Natural killer cell treated with Interleukin-12 subunit alpha and Interleukin-12 subunit beta and Interleukin-15 and Interleukin-18, amount 100 ng/mL, for 72 hours (primary cell): ENCODE data around the gene SQSTM1. TPM values are rescaled to one million over a fixed set of nuclear protein-coding genes. Genes with fewer than 3 reads are reported as not detected.

ENCODE experiments used
- ATAC-seq, 2 donors: fragments of 150-1000 bp; cut with Tn5 transposase in 1 of 2; sonication (Bioruptor Pico), chemical (Tn5 transposase) in 1 of 2; 2 replicates each; pipeline ENCODE4 v1.10.0; 2021
- DNase-seq: peaks from one replicate; pipeline ENCODE4 v3.0.0; 2022; ENCODE audit warnings: low spot score
- H3K27ac Mint-ChIP-seq, 2 donors: 1 replicate in 1 of 2; 2 replicates in 1 of 2; pipeline ENCODE4 v1.8.0; 2022; ENCODE audit warnings: mixed read lengths in 2 of 2, mild to moderate bottlenecking in 1 of 2, moderate library complexity in 1 of 2
- H3K27me3 Mint-ChIP-seq, 2 donors: 1 replicate in 1 of 2; 2 replicates in 1 of 2; pipeline ENCODE4 v1.8.0; 2022; ENCODE audit warnings: mixed read lengths in 2 of 2
- H3K36me3 Mint-ChIP-seq: one replicate; pipeline ENCODE4 v1.8.0; 2022; ENCODE audit warnings: mixed read lengths
- H3K4me1 Mint-ChIP-seq, 2 donors: 1 replicate in 1 of 2; 2 replicates in 1 of 2; pipeline ENCODE4 v1.8.0; 2022; ENCODE audit warnings: low read depth in 2 of 2, mixed read lengths in 2 of 2, mild to moderate bottlenecking in 1 of 2
- H3K4me3 Mint-ChIP-seq: one replicate; pipeline ENCODE4 v1.8.0; 2022; ENCODE audit warnings: mixed read lengths
- H3K9me3 Mint-ChIP-seq: 2 replicates; pipeline ENCODE4 v1.8.0; 2022; ENCODE audit warnings: mixed read lengths
- total RNA-seq, 2 donors: library from RNA; stranded (reverse); gene quantifications; one replicate each; pipeline ENCODE4 v1.2.3, GENCODE V29; 2022

SQSTM1 gene
- 100 to 1,000 TPM; 218 to 332 TPM for total RNA-seq

DNA sequence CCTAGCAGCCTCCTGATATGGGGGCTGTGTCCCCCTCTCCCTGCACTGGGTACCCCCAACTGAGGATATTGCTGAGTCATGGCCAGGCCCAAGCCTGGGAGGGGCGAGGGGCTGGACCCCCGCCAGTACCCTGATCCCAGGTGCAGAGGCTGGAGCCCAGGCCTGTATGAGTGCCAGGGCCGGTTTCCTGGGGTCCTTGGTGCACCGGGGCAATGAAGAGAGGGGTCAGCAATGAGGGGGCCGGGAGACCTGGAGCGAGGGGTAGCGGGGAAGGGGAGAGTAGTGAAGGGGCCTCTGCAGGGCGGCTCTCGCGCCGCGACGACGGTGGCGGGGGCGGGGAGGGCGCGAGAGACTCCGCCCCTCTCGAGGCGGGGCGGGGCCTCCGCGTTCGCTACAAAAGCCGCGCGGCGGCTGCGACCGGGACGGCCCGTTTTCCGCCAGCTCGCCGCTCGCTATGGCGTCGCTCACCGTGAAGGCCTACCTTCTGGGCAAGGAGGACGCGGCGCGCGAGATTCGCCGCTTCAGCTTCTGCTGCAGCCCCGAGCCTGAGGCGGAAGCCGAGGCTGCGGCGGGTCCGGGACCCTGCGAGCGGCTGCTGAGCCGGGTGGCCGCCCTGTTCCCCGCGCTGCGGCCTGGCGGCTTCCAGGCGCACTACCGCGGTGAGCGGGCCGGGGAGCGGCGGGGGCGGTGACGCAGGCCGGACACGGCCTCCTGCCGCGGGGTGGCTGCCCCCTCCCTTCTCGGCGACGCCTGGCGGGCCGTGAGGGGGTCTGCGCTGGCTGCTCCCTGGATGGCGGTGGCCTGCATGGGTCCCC, at the start of gene SQSTM1:
Gene SQSTM1, plus strand, starts transcription at position 423 of the 815 bp plus-strand sequence. Its CDS starts 32 bp downstream, at position 455.
- Mint-ChIP-seq H3K9me3 (no peaks in the 10 kb centered on the region), H3K27ac (peak within 1 kb of the TSS; percentile 90 to 96), H3K36me3 (peaks cover 13% of the 10 kb centered on the region), H3K27me3 (no peaks in the 10 kb centered on the region), H3K4me1 (peaks cover 45 to 49% of the 10 kb centered on the region in 2 donors), H3K4me3 (peak within 1 kb of the TSS; percentile 81)
- DNase-seq (peak; percentile 89), ATAC-seq (peak; percentile 68 to 75)

DNA sequence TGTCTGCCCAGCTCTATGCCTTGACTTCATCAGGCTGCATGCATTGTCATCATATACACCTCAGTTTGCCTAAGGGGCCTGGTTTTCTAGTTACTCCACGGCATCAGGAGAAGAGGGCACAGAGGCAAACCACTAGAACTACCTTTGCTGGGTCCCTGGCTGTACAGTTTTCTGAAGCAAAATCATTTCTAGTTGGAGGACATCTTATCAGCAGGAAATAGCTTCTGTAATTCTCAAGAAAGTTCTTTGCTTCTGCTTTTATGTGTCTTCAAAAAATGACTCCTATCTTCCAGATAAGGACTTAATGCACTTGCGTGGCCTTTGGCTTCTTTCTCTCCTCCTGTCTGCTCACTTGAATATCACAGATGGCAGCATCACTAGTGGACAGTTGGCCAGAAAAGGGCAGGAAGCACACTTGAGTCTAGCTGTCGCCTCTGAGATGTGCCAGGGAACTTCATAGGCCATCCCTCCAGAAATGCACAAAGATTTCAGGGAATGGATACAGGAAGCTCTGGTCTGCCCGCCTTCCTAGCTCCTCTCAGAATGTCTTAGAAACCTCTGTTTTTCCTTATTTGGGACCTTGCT, 49.3 kb upstream of the SQSTM1 start:
- no peak overlapping the region for H3K4me3 Mint-ChIP-seq
- no peaks in the 10 kb centered on the region for H3K27me3 Mint-ChIP-seq
- no peaks in the 10 kb centered on the region for H3K9me3 Mint-ChIP-seq
- H3K36me3 Mint-ChIP-seq = peaks cover 10% of the 10 kb centered on the region
- DNase-seq (no peak), ATAC-seq (no peak)
- no peak overlapping the region for H3K27ac Mint-ChIP-seq
- H3K4me1 Mint-ChIP-seq = peaks cover 11 to 24% of the 10 kb centered on the region in 2 donors

DNA sequence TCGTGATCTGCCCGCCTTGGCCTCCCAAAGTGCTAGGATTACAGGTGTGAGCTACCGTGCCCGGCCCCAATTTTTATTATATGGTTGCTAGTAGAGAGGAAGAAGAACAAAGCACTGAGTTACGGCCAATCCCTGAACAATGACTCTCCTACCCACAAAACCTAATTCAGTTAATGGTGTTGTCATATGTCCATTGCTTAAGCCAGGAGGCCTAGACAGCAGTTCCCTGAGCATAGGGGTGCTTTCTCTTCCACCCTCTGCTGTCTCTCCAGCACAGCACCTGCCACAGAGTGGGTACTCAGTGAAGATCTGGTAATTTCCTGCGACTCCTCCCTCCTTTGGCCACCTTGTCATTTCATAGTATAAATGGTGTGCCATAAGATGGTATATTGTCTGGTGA, 48.4 kb upstream of the SQSTM1 start:
- Mint-ChIP-seq H3K9me3 (no peaks in the 10 kb centered on the region), H3K27me3 (no peaks in the 10 kb centered on the region), H3K4me3 (no peak overlapping the region), H3K27ac (peak overlapping the region in 1 of 2 donors; percentile 8), H3K36me3 (peaks cover 10% of the 10 kb centered on the region), H3K4me1 (peaks cover 11 to 23% of the 10 kb centered on the region in 2 donors)
- no peak for DNase-seq
- no peak for ATAC-seq

DNA sequence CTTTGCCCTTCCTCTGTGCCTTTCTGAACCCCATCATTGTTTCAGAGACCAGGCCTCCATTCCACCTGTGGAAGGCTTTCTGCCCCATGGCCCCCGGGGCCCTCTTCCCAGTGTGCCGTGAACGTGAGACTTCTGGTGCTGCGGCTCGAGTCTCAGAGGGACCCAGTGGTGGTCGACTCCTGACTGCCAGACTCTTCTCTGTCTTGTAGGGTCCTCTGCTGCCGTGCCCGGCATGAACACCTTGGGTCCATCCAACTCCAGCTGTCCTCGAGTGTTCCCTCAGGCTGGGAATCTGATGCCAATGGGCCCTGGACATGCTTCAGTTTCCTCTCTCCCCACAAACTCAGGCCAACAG, 47.0 kb upstream of the SQSTM1 start:
- Mint-ChIP-seq H3K27me3 (no peaks in the 10 kb centered on the region), H3K36me3 (peaks cover 10% of the 10 kb centered on the region), H3K9me3 (no peaks in the 10 kb centered on the region), H3K4me1 (peaks cover 19 to 22% of the 10 kb centered on the region in 2 donors), H3K4me3 (no peak overlapping the region), H3K27ac (no peak overlapping the region)
- ATAC-seq (no peak), DNase-seq (no peak)

DNA sequence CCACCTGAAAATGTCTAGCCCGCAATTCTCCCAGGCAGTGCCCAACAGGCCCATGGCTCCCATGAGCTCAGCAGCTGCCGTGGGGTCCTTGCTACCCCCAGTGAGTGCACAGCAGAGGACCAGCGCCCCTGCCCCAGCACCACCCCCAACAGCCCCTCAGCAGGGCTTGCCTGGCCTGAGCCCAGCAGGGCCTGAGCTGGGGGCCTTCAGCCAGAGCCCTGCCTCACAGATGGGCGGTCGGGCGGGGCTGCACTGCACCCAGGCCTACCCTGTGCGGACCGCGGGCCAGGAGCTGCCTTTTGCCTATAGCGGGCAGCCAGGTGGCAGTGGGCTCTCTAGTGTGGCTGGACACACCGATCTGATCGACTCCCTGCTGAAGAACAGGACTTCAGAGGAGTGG, 46.3 kb upstream of the SQSTM1 start:
- peaks cover 10% of the 10 kb centered on the region for H3K36me3 Mint-ChIP-seq
- H3K9me3 Mint-ChIP-seq = no peaks in the 10 kb centered on the region
- peaks cover 13 to 20% of the 10 kb centered on the region in 2 donors for H3K4me1 Mint-ChIP-seq
- no peak for DNase-seq
- no peak overlapping the region for H3K27ac Mint-ChIP-seq
- no peaks in the 10 kb centered on the region for H3K27me3 Mint-ChIP-seq
- ATAC-seq = peak in 1 of 2 donors; percentile 31
- H3K4me3 Mint-ChIP-seq = no peak overlapping the region

DNA sequence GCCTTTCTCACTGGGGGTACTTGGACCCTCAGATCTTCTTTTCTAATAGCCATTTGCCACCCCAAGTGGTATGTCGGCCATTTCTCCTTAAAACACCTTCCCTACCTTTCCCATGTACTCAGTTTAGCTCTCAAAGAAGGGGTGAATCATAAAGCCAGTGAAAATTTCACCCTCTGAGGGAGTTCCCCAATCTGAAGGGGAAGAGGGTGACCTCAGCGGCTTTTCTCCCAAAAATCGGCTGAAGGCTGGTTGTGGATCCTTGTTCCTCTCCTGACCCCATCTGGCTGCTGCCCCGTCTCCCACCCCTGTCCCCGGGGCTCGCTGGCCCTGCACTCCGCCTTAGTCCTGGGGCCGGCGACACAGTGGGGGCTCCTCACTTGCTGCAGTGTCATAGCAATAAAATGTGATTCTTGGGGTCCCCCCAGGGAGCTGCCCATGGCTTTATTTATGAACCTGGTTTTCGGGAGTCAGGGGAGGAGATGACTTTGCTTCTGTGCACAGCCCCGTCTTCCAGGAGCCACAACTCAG, 44.2 kb upstream of the SQSTM1 start:
- ATAC-seq = no peak
- no peak for DNase-seq
- no peaks in the 10 kb centered on the region for H3K27me3 Mint-ChIP-seq
- H3K4me1 Mint-ChIP-seq = peaks cover 13 to 18% of the 10 kb centered on the region in 2 donors
- no peak overlapping the region for H3K27ac Mint-ChIP-seq
- no peaks in the 10 kb centered on the region for H3K9me3 Mint-ChIP-seq
- H3K36me3 Mint-ChIP-seq = peaks cover 10% of the 10 kb centered on the region
- no peak overlapping the region for H3K4me3 Mint-ChIP-seq

DNA sequence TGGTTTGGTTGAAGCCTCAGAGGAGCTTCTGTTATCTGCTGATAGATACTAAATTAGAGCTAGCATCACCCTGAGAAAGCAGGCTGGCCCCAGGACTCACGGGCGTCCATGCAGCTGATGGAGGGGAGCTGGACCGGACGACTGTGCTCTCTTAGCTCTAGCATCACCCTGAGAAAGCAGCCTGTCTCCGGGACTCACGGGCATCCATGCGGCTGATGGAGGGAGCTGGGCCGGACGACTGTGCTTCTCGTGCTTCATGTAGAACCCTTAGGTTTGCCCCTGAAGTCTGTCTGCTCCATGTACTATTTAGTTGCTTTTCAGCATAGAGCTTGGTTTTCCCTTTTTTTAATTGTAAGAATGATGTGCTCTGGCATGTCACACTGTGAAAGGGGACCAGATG, 43.2 kb upstream of the SQSTM1 start:
- H3K9me3 Mint-ChIP-seq = no peaks in the 10 kb centered on the region
- H3K27me3 Mint-ChIP-seq = no peaks in the 10 kb centered on the region
- DNase-seq = no peak
- H3K4me3 Mint-ChIP-seq = no peak overlapping the region
- no peak for ATAC-seq
- H3K4me1 Mint-ChIP-seq = peaks cover 13 to 21% of the 10 kb centered on the region in 2 donors
- H3K36me3 Mint-ChIP-seq = peaks cover 10% of the 10 kb centered on the region
- H3K27ac Mint-ChIP-seq = peak overlapping the region in 1 of 2 donors; percentile 18

DNA sequence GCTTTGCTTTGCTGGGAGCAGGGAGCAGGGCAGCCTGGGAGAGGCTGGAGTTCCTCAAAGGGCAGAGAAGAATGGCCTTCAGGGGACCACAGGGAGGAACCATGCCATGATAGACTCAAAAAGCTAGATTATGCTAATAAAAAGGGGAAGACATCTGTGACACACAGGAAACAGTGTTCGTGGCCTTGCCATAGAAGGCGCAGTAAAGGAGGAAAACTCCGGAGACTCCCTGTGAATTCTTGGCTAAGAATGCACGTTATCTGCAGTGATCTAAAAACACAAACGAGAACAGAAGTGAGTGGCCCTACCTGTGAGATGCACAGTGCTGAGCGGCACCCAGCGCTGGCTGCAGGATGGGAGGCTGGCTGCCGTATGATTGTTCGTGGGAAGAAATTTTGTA, 42.8 kb upstream of the SQSTM1 start:
- peaks cover 13 to 21% of the 10 kb centered on the region in 2 donors for H3K4me1 Mint-ChIP-seq
- H3K36me3 Mint-ChIP-seq = peaks cover 10% of the 10 kb centered on the region
- DNase-seq (no peak), ATAC-seq (no peak)
- H3K4me3 Mint-ChIP-seq = no peak overlapping the region
- H3K27me3 Mint-ChIP-seq = no peaks in the 10 kb centered on the region
- peak overlapping the region in 1 of 2 donors; percentile 18 for H3K27ac Mint-ChIP-seq
- no peaks in the 10 kb centered on the region for H3K9me3 Mint-ChIP-seq

DNA sequence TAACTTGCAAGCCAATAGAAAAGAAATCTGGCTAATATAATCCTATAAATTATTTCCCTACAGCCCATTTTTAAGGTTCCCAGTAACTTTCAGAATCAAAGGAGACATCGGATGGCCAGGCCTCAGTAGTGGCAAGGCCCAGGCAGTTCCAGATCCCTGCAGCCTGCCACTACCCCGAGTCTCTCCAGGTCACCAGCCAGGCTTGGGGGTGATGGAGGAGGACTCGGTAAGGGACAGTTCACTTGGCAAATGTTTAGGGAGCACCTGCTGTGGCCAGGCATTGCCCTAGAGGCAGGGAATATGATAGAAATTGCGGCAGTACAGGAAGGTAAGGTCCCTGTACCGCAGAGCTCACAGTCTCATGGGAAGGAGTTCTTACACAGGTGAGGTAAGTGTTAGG, 42.1 kb upstream of the SQSTM1 start:
- no peak for DNase-seq
- Mint-ChIP-seq H3K27me3 (no peaks in the 10 kb centered on the region), H3K4me1 (peaks cover 13 to 17% of the 10 kb centered on the region in 2 donors), H3K4me3 (no peak overlapping the region), H3K27ac (no peak overlapping the region), H3K36me3 (peaks cover 4% of the 10 kb centered on the region), H3K9me3 (no peaks in the 10 kb centered on the region)
- ATAC-seq = no peak

DNA sequence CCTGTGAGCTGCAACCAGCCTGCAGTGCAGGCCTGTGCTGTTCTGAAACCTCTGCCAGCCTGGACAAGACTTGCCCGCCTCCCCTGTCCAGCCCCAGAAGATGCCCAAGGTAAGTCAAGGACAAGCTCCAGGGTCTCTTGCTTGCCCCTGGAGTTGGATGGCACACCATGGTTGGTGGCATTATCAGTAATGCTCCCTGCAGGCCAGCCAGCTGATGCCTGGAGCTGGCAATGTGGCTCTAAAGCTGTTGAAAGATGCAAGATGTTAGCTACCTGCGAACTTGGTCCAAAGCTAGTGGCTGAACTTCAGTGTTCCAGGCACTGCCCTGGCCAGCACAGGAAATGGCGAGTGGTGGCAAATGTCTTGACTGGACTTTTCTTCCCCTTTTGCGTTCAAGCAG, 40.9 kb upstream of the SQSTM1 start:
- Mint-ChIP-seq H3K9me3 (no peaks in the 10 kb centered on the region), H3K4me1 (peaks cover 13 to 17% of the 10 kb centered on the region in 2 donors), H3K27ac (no peak overlapping the region), H3K36me3 (peaks cover 4% of the 10 kb centered on the region), H3K4me3 (no peak overlapping the region), H3K27me3 (no peaks in the 10 kb centered on the region)
- ATAC-seq = no peak
- no peak for DNase-seq

DNA sequence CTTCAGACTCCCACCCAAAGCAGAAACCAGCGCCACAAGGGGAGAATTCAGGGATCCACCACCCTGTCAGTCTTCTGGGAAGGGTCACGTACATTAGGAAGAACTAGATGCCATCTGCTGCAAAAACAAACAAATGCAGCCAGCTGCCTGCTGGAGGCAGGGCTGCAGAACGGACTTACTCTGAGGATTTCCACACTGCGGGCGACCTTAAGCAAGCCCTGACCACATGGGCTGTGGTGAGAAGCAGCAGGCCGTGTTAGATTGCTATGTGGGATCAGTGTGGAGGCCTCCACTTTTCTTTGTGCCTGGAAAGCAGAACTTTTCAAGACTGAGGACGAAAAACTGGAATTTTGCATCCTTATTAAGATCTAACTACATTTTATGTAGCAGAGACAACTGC, 40.3 kb upstream of the SQSTM1 start:
- DNase-seq (no peak), ATAC-seq (no peak)
- Mint-ChIP-seq H3K36me3 (peaks cover 4% of the 10 kb centered on the region), H3K27ac (no peak overlapping the region), H3K9me3 (no peaks in the 10 kb centered on the region), H3K4me3 (no peak overlapping the region), H3K27me3 (no peaks in the 10 kb centered on the region), H3K4me1 (peaks cover 13 to 17% of the 10 kb centered on the region in 2 donors)

DNA sequence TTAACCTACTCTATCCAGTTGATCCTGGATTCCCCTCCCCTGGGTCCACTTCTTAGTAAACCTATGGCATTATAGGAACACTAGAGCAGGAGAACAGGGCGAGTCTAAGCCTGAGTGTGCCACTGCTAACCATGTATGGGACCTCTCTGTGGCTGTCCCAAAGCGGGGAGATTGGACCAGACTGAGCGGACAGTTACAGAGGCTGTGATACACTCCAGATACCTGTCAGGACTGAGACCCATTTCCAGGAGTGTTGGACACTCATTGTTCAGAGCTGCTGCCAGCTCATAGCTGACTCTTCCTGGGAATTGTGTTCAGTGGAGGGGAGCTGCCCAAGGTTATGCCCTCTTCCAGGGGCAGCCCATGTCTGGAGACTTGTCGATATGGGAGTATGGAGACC, 38.9 kb upstream of the SQSTM1 start:
- ATAC-seq (no peak), DNase-seq (no peak)
- no peaks in the 10 kb centered on the region for H3K36me3 Mint-ChIP-seq
- no peak overlapping the region for H3K4me3 Mint-ChIP-seq
- H3K27me3 Mint-ChIP-seq = no peaks in the 10 kb centered on the region
- H3K4me1 Mint-ChIP-seq = peaks cover 13 to 17% of the 10 kb centered on the region in 2 donors
- H3K27ac Mint-ChIP-seq = no peak overlapping the region
- no peaks in the 10 kb centered on the region for H3K9me3 Mint-ChIP-seq

DNA sequence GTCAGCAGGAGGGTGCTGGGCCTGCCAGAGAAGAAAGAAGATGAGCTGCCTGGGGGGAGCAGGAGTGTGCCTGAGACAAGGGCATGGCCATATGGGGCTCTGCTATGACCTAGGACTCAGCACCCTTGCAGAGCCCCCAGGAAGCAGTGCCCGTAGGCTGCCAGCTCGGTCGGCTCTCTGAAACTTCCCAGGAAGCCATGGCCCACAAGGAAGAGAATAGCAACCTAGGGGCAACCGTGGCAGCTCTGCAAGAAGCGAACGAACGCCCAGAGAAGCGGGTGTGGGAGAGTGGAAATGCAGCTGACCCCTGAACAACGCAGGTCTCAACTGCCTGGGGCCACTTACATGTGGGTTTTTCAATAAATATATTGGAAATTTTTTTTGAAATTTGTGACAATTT, 37.6 kb upstream of the SQSTM1 start:
- H3K4me3 Mint-ChIP-seq = no peak overlapping the region
- ATAC-seq = no peak
- no peaks in the 10 kb centered on the region for H3K9me3 Mint-ChIP-seq
- H3K4me1 Mint-ChIP-seq = peaks cover 7 to 12% of the 10 kb centered on the region in 2 donors
- H3K36me3 Mint-ChIP-seq = no peaks in the 10 kb centered on the region
- DNase-seq = no peak
- no peaks in the 10 kb centered on the region for H3K27me3 Mint-ChIP-seq
- no peak overlapping the region for H3K27ac Mint-ChIP-seq

DNA sequence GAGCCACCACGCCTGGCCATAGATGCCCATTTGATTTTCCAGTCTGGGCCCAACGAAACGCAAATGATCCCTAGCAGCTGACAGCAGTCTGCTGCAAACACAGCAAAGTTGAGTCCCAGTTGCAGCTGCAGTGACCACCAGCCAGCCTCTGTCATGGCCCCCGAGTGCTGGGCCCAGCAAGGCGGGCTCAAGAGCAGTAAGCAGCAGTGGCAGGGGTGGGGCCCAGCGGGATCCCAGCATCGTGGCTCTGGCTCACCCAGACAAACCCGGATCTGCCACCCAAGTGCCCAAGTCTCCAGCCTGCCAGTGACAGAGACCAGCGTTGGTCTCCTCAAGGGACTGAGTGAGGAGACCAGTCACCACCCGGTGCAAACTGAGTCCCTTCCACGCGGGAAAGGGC, 33.8 kb upstream of the SQSTM1 start:
- Mint-ChIP-seq H3K27me3 (no peaks in the 10 kb centered on the region), H3K4me1 (no peaks in the 10 kb centered on the region), H3K27ac (no peak overlapping the region), H3K9me3 (no peaks in the 10 kb centered on the region), H3K4me3 (no peak overlapping the region), H3K36me3 (no peaks in the 10 kb centered on the region)
- DNase-seq (no peak), ATAC-seq (peak in 1 of 2 donors; percentile 10)
